Loucy (cell line): Measurements from ENCODE around the gene WDCP.

ENCODE experiments used
- H2AFZ ChIP-seq: fragments of 200-600 bp; sonication (generic); 2 replicates; pipeline ENCODE4 v1.6.0; 2016; ENCODE audit warnings: antibody characterized with exemption, mild to moderate bottlenecking, low read length, moderate library complexity
- H3F3A ChIP-seq: fragments of 200-600 bp; 2 replicates; pipeline ENCODE4 v1.6.0; 2016; ENCODE audit warnings: antibody characterized with exemption, low read depth, mild to moderate bottlenecking
- H3K27me3 ChIP-seq: fragments of 200-600 bp; sonication (generic); 2 replicates; pipeline ENCODE4 v1.6.1; 2014; ENCODE audit warnings: low read length, mild to moderate bottlenecking; ENCODE audit not compliant: insufficient read depth, poor library complexity, severe bottlenecking
- H3K36me3 ChIP-seq: fragments of 200-600 bp; sonication (generic); 2 replicates; pipeline ENCODE4 v1.6.1; 2016; ENCODE audit warnings: low read length; ENCODE audit not compliant: insufficient read depth
- H3K4me1 ChIP-seq: fragments of 200-600 bp; sonication (generic); 2 replicates; pipeline ENCODE4 v1.5.1; 2014; ENCODE audit warnings: low read length, mild to moderate bottlenecking; ENCODE audit not compliant: insufficient read depth, poor library complexity, severe bottlenecking
- H3K4me2 ChIP-seq: fragments of 200-600 bp; sonication (generic); 2 replicates; pipeline ENCODE4 v1.6.0; 2014; ENCODE audit warnings: antibody characterized with exemption, low read length, low read depth, mild to moderate bottlenecking; ENCODE audit not compliant: poor library complexity, severe bottlenecking
- H3K4me3 ChIP-seq: fragments of 200-600 bp; sonication (generic); 2 replicates; pipeline ENCODE4 v1.5.1; 2014; ENCODE audit warnings: low read length, mild to moderate bottlenecking, mixed read lengths; ENCODE audit not compliant: poor library complexity, severe bottlenecking
- H3K79me2 ChIP-seq: fragments of 200-600 bp; sonication (generic); 2 replicates; pipeline ENCODE4 v1.6.1; 2014; ENCODE audit warnings: low read length; ENCODE audit not compliant: insufficient read depth
- H3K9ac ChIP-seq: fragments of 200-600 bp; sonication (generic); 2 replicates; pipeline ENCODE4 v1.6.0; 2014; ENCODE audit warnings: mild to moderate bottlenecking, low read depth, low read length, moderate library complexity; ENCODE audit not compliant: poor library complexity, severe bottlenecking
- H3K9me2 ChIP-seq: fragments of 200-600 bp; sonication (generic); replicated peaks from 2 replicates; pipeline ENCODE4 v1.6.1; 2016; ENCODE audit warnings: low read depth, low read length, mixed read lengths
- H3K9me3 ChIP-seq: fragments of 200-600 bp; sonication (generic); 2 replicates; pipeline ENCODE4 v1.6.1; 2014; ENCODE audit warnings: mild to moderate bottlenecking, antibody characterized with exemption, low read length, low read depth; ENCODE audit not compliant: insufficient read depth
- H4K20me1 ChIP-seq: fragments of 200-600 bp; sonication (generic); 2 replicates; pipeline ENCODE4 v1.6.0; 2014; ENCODE audit warnings: antibody characterized with exemption, low read length, mild to moderate bottlenecking; ENCODE audit not compliant: insufficient read depth, poor library complexity, severe bottlenecking
- CTCF ChIP-seq: fragments of 200-600 bp; sonication (generic); conservative IDR thresholded peaks from 2 replicates; pipeline ENCODE4 v1.5.1; 2014; ENCODE audit warnings: mild to moderate bottlenecking, antibody characterized with exemption, low read length
- EZH2phosphoT487 ChIP-seq: fragments of 200-600 bp; IDR thresholded peaks from 2 replicates; pipeline ENCODE4 v1.6.1; 2018; ENCODE audit warnings: antibody characterized with exemption, mild to moderate bottlenecking, moderate library complexity, borderline replicate concordance

Gene WDCP

GRCh38 chr2:24080701-24081100, 33.5 kb upstream of the WDCP start:
- Histone ChIP-seq H4K20me1 (no peaks in the 10 kb centered on the region), H3K4me3 (no peak overlapping the region), H3F3A (no peaks in the 10 kb centered on the region; the same call in 1 of the 2 replicates), H3K9me3 (no peaks in the 10 kb centered on the region), H3K27me3 (no peaks in the 10 kb centered on the region), H3K4me1 (peaks cover 27% of the 10 kb centered on the region), H3K79me2 (peaks cover 19% of the 10 kb centered on the region), H3K9me2 (no peaks in the 10 kb centered on the region), H3K4me2 (no peak overlapping the region), H2AFZ (no peak overlapping the region), H3K36me3 (no peaks in the 10 kb centered on the region), H3K9ac (no peak overlapping the region)
- TF ChIP-seq CTCF (no peak), EZH2phosphoT487 (no peak)

- H3F3A ChIP-seq = no peaks in the 10 kb centered on the region; the same call in 1 of the 2 replicates
- peaks cover 38% of the 10 kb centered on the region for H3K4me1 ChIP-seq
- no peaks in the 10 kb centered on the region for H3K9me3 ChIP-seq
- no peak for TF ChIP-seq CTCF
- no peak for TF ChIP-seq EZH2phosphoT487
- peak overlapping the region; percentile 77 for H3K4me3 ChIP-seq
- peak overlapping the region; percentile 75 for H3K4me2 ChIP-seq
- peak overlapping the region; percentile 78 for H3K9ac ChIP-seq
- H3K79me2 ChIP-seq = peaks cover 40% of the 10 kb centered on the region
- no peaks in the 10 kb centered on the region for H3K9me2 ChIP-seq
- no peaks in the 10 kb centered on the region for H3K27me3 ChIP-seq
- no peaks in the 10 kb centered on the region for H3K36me3 ChIP-seq
- no peak overlapping the region for H2AFZ ChIP-seq
- peaks cover 16% of the 10 kb centered on the region for H4K20me1 ChIP-seq
Measured at GRCh38 chr2:24077879-24078278, 30.7 kb upstream of the WDCP start.

- peaks cover 17% of the 10 kb centered on the region for H4K20me1 ChIP-seq
- H3K27me3 ChIP-seq = no peaks in the 10 kb centered on the region
- no peaks in the 10 kb centered on the region; the same call in 1 of the 2 replicates for H3K36me3 ChIP-seq
- 0 out of 2 replicates have a peak overlapping the region, but pooled peaks have one; percentile 33 for H2AFZ ChIP-seq
- no peaks in the 10 kb centered on the region for H3K9me3 ChIP-seq
- no peak for TF ChIP-seq EZH2phosphoT487
- peak overlapping the region; percentile 77 for H3K4me3 ChIP-seq
- no peaks in the 10 kb centered on the region; the same call in 1 of the 2 replicates for H3F3A ChIP-seq
- peaks cover 38% of the 10 kb centered on the region for H3K4me1 ChIP-seq
- H3K79me2 ChIP-seq = peaks cover 40% of the 10 kb centered on the region
- no peaks in the 10 kb centered on the region for H3K9me2 ChIP-seq
- H3K4me2 ChIP-seq = peak overlapping the region; percentile 75
- peak overlapping the region; percentile 78 for H3K9ac ChIP-seq
Measured at GRCh38 chr2:24077535-24077877, 30.3 kb upstream of the WDCP start.
